ENCODE results near the gene PLEKHA7.

Gene PLEKHA7

DNA sequence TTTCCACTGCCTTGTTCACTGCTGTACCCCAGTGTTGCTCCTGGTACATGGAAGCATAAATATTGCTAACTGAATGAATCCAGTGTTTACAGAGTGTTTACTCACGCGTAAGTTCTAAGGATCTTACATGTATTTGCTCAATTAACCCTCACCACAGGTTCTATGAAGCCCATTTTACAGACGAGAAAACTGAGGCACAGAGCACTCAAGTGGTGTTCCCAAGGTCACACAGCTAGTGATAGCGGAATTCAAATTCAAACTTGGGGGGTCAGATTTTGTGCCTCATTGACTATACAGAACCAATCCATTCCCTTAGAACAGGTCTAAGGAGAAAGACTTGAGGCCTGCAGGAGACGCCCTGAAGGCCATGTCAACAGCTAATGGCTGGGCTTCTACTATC is 72.3 kb downstream of the PLEKHA7 start:
- DNase-seq, result no peak

DNA sequence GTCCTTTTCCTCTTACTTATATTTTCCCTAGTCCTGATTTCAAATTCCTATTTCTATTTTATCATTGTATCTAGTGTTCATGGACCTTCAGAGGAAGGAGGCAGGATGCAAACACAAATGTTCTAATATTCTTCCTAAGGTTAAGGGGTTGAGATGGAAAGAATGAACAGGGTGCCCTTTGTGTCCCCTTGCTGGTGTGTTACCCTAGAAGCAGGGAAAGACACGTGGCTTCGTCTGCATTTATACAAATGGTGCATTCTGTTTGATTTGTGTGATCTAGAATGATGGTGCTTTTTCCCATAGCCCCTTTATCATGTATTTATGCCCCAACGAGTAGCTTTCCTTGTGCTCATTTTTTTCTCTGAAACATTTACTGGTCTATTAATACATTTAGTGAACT is 76.2 kb downstream of the PLEKHA7 start:
- DNase-seq, result no peak

GRCh38 chr11:16936643-16937042 is 77.6 kb downstream of the PLEKHA7 start:
- DNase-seq, result peak; percentile 49 to 53

GRCh38 chr11:16935518-16936302 is 78.5 kb downstream of the PLEKHA7 start:
- DNase-seq, result peak in 1 of 2 experiments; percentile 68

DNA sequence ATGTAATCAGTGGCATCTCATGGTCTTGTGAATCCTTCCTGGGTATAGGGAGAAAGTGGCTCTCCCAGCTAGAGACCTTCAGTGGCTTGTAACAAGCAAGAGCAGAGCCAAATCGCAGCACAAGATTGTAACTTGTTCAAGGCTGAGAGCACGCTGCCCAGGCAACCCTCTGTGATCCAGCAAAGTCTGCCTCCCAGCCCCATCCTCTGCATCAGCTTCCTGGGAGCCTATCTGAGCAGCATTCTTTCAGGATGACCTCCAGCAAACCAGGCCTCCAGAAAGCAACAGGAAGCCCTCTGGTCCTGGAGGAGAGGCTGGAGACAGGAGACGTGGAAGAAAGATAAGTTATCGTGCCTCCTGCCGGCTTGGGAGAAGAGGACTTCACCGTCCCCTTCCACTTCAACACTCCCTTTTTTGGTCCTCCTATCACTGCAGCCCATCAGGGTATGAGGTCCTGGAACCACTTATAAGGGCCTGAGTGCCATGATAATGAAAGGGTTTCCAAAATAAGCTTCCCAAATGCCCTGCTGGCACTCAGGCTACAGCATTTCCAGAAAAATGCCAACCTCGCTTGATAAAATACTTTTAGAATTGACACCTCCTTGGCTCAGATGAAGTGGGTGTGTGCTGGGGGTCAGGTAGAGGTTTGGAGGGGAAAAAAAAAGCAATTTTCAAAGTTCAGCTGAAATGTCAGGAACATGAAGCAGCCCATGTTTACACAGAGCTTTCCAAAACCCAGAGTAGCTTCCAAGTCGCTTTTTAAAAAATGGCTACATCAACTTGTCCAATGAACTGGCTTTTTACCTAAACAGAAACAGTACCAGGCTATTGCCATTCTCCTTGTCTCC is 80.2 kb downstream of the PLEKHA7 start:
- DNase-seq, result no peak

GRCh38 chr11:16933291-16933690 is 80.9 kb downstream of the PLEKHA7 start:
- peak in 1 of 2 experiments; percentile 72 for DNase-seq

- DNase-seq, result no peak
Observed at GRCh38 chr11:16928044-16928443, 86.2 kb downstream of the PLEKHA7 start.

- no peak for DNase-seq
Observed at GRCh38 chr11:16926883-16927626, 87.2 kb downstream of the PLEKHA7 start.

- DNase-seq, result peak; percentile 36 to 88
Observed at GRCh38 chr11:16925561-16926065, 88.6 kb downstream of the PLEKHA7 start.

GRCh38 chr11:16924826-16925560 is 89.2 kb downstream of the PLEKHA7 start:
- peak; percentile 67 to 90 for DNase-seq

GRCh38 chr11:16924462-16924825 is 89.8 kb downstream of the PLEKHA7 start:
- no peak for DNase-seq

DNA sequence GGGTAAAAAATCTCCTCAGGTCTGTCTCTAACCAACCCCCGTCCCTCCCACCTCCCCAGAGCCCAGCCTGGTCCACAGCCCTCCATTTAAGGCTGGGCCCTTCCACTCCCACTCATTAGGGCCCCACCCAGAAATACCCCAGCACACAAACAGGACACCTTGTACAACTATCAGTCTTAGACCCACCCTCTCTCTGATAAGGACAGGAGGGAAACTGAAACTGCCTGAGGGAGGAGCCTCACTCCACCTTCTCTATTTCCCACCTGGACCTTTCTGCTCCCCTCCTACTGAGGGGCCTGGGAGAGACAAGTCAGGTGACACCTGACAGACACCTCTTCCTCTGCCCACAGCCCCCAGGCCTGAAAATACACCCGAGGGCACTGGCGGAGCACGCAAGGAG is 90.2 kb downstream of the PLEKHA7 start:
- DNase-seq, result peak in 1 of 2 experiments; percentile 24

GRCh38 chr11:16921668-16922067 is 92.5 kb downstream of the PLEKHA7 start:
- no peak for DNase-seq

GRCh38 chr11:16921019-16921418 is 93.2 kb downstream of the PLEKHA7 start:
- no peak for DNase-seq

DNA sequence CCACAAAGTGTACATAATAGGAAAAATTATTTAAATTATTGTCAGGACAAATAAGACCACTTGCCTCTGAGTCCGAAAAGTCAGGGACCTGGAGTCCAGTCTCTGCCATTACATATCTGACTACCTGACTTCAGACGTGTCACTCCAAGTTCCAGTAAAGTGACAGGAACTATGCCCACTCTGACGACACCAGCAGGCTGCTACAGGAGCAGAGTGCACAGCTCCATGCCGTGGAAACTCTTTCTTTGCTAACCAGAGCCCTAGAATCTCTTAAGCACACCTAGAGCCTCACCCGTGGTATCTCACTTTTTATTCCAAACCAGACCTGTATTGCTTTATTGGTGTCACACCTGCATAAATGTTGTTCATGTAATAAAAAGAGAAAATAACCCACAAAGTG is 93.7 kb downstream of the PLEKHA7 start:
- no peak for DNase-seq

DNA sequence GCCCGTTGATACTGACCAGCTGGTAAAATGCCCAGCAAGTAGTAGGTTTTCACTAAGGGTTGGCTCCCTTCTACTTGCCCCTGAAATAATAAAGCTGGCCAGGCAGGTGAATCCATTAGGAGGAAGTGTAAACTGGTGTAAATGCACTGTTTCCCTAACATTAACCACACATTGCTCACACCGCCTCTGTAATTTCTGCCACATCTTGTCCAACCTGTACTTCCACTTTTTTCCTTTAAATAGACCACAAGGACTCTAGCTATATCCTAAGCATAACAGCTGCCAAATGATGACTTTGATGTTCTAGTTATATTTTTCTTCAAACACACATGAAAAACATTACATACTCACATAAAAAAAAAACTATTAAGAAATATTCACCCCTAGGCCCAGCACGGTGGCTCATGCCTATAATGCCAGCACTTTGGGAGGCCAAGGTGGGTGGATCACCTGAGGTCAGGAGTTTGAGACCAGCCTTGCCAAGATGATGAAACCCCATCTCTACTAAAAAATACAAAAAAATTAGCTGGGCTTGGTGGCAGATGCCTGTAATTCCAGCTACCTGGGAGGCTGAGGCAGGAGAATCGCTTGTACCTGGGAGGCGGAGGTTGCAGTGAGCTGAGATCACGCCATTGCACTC is 95.6 kb downstream of the PLEKHA7 start:
- DNase-seq, result peak; percentile 59 to 69

DNA sequence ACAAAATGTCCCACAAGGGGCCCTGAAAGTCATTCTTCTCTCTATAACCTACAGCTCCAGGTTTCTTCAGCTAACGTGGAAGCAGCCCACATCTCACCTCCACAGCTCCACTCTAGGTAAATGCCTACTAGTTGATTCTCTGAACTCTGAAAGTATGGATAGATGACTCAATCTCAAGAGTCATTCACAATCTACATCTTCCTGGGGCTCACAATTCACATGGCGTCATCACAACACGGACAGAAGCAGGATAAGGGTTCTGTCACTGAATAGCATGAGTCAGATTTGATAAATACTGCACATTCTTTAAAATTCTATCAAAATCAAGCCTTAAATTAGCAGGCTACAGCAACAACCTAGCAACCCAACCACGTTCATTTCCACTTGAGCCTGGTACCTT is 96.3 kb downstream of the PLEKHA7 start:
- DNase-seq, result no peak

DNA sequence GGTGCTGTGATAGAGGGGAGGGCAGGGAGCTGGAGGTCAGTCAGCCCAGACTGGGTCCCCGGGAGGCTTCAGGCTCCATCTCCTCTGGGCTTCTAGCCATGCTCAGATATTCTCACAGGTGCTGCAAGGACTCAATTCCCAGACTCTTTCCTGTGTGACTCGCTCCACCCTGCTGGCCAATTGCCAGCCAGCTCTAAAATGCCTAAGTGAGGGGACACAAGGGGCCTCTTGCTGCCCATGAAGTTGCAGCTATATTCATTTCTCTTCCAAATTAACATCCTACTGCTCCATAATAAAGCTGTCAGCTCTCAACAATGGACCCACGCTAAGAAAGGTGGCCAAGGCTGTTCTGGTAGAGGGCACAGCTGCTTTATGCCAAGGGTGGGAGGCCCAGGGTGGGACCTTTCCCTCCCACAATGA is 101.5 kb downstream of the PLEKHA7 start:
- peak in 1 of 2 experiments; percentile 4 for DNase-seq

GRCh38 chr11:16911658-16912057 is 102.6 kb downstream of the PLEKHA7 start:
- DNase-seq, result no peak

DNA sequence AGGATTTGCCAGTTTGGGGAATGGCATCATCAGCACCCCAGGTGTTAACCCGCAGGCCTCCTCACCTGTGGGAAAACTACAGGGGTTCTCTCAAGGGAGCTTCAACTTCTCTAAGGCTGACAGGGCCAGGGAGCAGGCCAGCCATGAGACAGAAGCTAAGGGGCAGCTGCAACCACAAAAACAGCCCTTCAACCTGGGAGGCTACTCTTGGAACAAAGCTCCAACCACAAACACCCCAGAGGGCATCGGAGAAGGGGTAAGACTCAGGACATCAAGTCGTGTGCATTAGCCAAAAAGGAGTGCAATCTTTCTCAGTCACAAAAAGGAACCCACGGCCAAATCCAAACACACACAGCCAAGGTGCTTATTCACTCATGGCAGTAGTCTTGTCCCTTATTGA is 103.0 kb downstream of the PLEKHA7 start:
- no peak for DNase-seq

- DNase-seq, result no peak
Observed at GRCh38 chr11:16909359-16910035, 104.7 kb downstream of the PLEKHA7 start.

Measured in NCI-H526 (cell line).